GM21360 (cell line): ENCODE results near the gene MIF.
"Not testable (repeated sequence)": the region's sequence is repeated elsewhere in the genome, so short reads cannot be mapped to it uniquely, and the experiment has no call there.

Experiments
- ATAC-seq: cut with Tn5 transposase; IDR thresholded peaks from one replicate; pipeline ENCODE4 v1.9.1; 2021; ENCODE audit warnings: mild to moderate bottlenecking, moderate library complexity; ENCODE audit not compliant: unreplicated experiment

Gene MIF

DNA sequence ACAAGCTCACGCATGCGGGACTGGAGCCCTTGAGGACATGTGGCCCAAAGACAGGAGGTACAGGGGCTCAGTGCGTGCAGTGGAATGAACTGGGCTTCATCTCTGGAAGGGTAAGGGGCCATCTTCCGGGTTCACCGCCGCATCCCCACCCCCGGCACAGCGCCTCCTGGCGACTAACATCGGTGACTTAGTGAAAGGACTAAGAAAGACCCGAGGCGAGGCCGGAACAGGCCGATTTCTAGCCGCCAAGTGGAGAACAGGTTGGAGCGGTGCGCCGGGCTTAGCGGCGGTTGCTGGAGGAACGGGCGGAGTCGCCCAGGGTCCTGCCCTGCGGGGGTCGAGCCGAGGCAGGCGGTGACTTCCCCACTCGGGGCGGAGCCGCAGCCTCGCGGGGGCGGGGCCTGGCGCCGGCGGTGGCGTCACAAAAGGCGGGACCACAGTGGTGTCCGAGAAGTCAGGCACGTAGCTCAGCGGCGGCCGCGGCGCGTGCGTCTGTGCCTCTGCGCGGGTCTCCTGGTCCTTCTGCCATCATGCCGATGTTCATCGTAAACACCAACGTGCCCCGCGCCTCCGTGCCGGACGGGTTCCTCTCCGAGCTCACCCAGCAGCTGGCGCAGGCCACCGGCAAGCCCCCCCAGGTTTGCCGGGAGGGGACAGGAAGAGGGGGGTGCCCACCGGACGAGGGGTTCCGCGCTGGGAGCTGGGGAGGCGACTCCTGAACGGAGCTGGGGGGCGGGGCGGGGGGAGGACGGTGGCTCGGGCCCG is at the start of gene MIF:
Gene MIF, plus strand, starts transcription at position 439 of the 765 bp plus-strand sequence. Its CDS starts 92 bp downstream, at position 531.
- ATAC-seq = peak; percentile 78

DNA sequence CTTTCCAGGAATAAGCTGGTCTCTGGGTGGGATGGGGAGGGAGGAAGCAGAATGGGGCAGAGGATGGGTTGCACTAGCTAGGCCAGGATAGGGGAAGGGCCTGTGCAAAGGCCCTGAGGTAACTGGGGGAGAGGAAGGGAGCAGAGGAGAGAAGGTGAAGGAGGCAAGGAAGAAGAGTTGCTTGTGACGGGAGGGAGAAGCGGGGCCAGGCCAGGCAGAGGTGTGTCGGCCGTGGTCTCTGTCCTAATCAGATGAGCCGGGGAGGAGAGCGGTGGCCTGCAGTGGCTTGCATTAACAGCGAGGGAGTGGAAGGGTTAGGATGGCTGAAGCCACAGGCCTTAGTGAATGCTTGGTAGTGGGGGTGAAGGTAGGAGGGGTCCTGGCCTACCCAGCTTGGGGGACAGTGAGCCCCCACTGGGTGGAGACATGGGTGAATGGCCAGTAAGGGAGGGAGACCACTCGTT is 49.4 kb upstream of the MIF start:
- no peak for ATAC-seq

DNA sequence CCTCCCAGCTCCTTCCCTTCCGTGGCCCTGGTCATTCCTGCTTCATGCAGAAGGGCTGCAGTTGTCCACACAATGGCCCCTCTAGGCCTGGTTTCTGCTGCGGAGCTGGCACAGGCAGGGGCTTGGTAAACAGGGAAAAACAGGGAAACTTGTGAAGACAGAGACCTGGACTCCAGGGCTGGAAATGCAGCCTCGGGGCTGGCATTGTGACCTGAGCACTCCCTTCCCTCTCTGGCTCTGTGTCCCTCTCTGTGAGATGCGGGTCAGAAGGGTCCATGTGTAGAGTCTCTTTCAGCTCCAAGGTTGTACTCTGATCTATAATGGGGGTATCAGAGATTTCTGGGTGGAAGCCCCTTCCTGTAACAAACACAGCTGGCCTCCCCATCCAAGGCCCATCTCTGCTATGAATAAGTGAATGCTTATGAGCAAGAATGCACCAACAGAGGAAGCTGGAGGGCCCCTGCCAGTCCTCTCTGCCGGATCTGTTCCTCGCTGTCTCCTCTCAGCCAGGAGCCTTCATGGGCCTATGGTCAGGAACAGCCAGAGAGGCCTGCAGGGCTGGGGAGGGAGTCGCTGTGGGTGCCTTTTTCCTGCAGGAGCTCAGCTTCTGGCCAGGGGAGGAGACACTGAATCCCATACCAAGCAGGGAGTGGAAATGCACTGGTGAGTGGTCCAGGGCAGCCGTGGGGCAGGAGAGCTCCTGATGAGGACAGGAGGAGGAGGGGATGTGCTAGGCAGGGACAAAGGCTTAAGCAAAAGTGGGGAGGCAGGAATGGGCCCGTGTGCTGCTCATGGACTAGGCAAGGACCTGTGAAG is 48.7 kb upstream of the MIF start:
- ATAC-seq = no peak

DNA sequence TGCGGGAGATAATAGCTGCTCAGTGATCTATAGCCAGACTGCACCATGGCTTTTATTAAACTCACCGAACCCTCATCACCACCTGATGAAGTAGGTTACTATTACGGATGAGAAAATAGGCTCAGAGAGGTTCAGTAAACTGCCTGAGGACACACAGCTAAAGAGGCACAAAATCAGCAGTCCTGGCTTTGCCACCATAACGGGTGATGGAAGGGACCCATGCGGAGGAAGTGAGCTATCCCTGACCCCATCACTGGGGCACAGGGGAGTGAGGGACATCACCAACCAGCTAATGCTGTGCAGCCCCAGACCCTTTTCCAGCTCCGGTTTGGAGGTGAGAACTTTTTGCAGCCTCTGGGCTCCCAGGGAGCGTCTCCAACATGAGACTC is 48.1 kb upstream of the MIF start:
- no peak for ATAC-seq

DNA sequence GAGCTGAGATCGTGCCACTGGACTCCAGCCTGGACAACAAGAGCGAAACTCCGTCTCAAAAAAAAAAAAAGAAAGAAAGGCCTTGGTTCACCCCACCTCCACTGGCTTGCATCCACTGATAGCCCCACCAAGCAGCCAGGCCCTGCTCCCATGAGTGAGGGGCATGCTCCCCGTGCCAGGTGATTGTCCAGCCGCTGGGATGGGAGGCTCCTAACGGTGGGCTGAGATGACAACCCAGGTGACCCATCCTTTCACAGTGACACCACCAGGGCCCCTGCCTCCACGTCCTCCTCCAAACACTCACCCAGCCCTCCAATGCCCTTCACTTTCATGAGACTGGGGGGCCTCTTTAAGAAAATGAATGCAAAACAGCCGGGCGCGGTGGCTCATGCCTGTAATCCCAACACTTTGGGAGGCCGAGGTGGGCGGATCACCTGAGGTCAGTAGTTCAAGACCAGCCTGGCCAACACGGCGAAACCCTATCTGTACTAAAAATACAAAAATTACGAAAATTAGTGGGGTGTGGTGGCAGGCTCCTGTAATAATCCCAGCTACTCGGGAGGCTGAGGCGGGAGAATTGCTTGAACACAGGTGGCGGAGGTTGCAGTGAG is 46.8 kb upstream of the MIF start:
- no peak for ATAC-seq

DNA sequence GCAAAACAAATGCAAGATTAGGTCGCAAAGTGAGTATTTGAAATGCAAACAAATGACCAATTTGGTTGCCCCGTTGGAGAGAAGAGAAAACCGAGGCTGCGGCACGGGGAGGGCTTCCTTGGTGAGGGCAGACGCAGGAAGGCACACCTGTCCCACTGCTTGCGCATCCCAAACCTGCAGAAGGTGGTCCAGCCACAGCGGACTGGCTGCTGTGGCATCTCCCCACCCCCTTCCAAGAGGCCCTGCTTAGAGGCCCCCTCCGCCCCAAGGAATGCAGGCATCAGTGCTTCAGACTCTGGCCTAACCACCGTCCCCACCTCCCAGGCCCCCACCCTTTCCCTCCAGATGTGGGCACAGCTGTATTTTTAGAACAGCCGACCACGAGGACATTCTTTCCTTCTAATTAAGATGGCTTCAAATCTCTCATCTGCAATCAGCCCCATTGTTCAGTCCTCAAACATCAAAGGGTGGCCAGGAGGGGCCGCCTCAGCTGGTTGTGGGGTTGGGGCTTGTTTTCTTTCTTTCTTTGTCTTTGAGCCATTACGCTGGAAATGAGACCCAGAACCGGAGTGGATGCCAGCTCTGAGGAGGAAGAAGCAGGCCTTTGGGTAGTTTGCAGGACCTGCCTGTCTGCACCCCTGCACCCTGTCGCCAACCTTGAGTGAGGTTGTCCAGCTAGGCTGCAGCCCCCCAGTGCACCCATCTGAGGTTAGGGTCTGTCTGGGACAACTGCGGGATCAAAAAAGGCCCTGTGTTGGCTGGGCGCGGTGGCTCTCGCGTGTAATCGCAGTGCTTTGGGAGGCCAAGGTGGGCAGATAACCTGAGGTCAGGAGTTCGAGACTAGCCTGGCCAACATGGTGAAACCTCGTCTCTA is 46.0 kb upstream of the MIF start:
- no peak for ATAC-seq

DNA sequence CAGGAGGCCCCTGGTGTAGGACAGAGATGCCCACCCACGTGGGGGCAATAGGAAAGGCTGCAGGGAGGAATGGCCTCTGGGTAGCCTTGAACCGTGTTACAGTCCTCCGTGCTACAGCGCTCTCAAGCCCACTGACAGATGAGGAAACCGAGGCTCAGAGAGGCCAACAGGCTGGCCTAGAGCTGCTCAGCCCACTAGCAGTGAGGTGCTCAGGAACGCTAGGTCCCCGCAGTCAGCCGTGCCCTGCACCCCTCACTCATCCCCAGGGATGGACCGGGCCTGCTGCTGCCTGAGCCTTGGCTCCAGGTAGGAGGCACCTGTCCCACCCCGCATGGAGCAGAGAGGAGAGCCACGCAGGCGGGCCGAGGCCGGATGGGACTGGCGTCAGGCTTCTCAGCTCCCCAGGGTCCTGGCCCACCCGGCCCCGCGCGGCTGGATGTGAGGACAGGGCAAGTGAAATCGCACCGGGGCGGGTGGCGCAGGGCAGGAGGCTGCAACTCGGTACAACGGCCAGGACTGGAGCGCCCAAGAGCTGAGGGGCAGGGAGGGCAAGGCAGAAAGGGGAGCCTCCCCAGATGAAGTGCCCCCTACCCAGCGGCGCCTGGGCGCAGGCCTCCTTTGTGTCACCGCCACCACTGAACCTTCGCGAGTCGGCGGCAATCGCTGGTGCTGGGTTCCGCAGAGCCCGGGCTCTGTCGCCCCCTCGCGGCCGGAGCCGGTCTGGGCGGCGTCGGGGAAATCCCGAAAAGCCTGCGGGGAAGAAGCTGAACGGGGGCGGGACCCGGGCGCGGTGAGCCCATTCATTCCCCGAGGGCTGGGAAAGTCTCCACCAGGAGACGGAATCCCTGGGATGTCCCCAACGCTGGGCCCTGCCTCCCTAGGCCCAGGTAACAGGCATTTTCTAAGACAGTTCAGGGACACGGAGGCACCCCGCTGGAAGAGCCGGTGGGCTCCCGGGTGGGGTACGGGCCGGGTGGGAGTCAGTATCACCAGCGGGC is 44.9 kb upstream of the MIF start:
- no peak for ATAC-seq

DNA sequence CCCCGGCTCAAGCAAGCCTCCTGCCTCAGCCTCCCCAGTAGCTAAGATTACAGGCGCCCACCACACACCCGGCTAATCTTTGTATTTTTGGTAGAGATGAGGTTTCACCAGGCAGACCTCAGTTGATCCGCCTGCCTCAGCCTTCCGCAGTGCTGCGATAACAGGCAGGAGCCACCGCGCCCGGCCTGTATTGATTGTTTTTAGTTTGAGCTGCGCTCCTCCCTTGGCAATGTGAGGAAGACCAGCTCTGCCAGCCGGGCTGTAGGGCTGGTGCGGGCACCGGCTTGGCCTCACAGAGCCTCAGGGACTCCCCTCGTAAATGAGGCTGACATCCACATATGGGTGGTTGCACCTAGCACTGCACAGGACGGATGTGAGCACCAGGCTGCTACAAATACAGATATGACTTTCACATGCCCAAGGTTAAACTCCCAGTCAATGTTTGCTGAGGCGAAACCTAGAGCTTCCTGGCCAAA is 44.0 kb upstream of the MIF start:
- no peak for ATAC-seq

DNA sequence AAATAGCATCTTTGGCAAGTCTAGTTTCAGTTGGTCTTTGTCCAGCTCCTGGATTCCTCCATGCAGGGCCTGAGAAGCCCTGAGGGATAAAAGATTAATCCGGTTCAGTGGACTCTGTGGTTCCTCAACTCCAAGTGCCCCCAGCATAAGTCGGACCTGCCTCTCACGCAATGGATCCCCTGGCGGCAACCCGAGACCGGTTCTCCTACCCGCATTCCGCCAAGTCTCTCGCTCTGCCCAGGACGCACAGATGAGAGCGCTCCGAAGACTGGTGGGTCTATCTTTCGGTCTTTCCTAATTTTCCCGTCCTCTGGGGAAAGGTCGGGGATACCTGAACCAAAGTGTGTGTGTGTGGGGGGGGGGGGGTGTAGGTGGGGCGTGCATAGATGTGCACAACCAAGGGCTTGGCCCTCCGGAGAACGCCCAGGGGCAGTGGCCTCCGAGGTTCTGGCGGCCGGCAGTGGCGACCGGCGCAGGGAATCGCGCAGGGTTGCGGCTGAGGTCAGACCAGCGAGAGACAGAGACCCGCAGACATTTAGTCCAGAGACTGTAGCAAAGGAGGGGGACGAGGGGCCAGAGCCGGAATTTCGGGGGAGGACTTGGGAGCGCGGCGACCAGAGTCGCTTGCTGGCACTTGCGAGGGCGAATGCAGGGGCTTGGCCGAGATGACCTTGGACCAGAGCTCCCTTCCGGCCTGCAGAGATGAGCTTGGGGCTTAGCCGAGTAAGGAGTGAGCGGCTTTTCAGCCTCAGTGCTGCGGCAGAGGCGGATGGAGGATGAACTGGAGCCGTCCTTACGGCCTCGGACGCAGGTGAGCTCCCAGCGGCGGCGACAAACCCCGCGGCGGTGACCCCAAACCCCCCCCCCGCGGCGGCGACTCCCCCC is 37.2 kb upstream of the MIF start:
- peak; percentile 31 for ATAC-seq

DNA sequence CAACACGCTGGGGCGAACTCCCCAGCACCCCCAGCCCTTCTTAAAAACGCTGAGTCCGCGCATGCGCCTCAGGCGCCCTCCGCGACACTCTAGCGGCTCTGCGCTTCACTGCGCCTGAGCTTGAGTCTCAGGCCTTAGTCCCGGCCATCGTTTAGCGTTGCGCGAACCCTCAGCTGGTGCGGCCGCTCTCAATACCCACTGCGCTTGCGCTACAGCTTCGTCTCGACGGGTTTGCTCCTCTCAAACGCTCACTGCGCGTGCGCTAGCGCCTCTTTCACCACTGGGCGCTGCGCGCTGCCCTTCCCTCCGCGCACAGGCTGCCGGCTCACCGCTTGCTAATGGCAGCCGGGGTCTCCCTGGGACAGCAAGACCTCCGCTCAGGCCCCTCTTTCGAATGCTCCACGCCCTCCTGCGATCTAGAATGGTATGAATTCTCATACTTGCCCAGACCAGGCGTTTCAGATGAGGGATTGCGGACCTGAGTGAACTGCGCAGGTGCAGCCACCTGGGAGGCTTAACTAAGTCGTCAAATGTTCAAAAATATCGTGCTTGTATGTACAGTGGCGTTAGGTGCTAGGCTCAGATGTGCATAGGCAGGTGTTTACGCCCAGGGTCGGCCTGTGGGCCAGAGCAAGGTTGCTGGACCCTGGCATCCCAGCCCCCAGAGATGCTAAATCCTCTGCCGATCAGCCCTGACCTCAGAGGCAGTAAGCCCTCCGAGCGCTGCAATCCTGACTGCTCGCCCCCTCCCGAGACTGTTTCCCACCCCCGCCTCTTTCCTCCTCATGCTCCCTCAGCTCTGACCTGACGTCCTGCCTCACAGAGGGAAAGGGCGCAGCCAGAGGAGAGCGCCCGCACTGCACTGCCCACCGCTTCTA is 36.3 kb upstream of the MIF start, which contains the start of gene SLC2A11:
Gene SLC2A11, plus strand, starts transcription at position 270 of the 878 bp plus-strand sequence. Its CDS starts 125 bp downstream, at position 395.
- ATAC-seq = peak; percentile 90

DNA sequence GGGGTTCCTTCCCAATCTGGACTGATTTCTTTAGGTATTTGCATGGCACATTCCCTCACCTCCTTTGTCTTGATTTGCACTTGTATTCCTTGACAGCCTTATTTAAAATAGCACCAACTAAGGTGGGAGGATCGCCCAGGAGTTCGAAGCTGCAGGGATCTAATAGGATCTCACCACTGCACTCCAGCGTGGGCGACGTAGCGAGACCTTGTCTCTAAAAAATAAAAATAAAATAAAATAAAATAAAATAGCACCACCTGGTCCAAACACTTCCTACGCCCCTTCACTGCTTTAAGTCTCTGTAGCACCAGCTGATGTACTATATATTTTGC is 35.7 kb upstream of the MIF start:
- ATAC-seq = no peak

DNA sequence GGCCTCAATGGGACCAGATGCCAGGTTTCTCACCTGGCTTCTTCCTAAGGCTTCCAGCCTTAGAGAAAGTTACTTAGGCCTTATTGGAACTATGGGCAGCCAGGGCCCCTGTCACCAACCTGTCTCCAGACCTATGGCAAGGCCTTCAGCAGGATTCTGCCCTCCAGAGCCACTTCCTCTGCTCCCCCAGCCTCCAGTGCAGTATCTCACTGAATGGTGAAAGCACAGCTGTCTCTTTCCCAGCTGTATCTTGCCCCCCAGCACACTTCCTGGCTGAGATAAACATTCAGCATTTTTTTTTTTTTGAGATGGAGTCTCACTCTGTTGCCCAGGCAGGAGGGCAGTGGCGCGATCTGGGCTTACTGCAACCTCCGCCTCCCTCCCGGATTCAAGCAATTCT is 35.0 kb upstream of the MIF start:
- no peak for ATAC-seq

DNA sequence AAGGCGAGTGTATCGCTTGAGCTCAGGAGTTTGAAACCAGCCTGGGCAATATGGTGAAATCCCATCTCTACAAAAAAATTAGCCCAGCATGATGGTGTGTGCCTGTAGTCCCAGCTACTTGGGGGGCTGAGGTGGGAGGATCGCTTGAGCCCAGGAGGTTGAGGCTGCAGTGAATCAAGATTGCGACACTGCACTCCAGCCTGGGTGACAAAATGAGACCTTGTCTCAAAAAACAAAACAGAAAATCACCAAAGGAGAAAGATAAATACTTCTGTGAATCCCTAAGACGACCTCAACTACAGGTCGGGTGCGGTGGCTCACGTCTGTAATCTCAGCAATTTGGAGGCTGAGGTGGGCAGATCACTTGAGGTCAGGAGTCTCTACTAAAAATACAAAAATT is 34.0 kb upstream of the MIF start:
- ATAC-seq = not testable (repeated sequence)

DNA sequence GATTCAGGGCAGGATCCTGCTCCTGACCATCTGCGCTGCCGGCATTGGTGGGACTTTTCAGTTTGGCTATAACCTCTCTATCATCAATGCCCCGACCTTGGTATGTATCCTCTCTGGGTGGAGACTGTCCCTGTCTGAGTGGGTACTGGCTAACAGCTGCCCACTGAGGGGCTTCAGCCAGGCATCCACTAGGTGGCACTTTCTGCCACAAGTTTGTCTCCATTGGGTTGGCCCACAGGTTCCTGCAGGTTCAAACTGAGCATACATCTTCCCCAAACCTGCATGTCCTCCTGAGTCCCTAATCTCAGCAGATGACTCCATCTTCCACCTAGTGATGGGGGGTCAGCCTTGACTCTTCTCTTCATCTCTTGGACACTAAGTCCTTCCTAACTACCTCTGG is 32.1 kb upstream of the MIF start:
- ATAC-seq = no peak

DNA sequence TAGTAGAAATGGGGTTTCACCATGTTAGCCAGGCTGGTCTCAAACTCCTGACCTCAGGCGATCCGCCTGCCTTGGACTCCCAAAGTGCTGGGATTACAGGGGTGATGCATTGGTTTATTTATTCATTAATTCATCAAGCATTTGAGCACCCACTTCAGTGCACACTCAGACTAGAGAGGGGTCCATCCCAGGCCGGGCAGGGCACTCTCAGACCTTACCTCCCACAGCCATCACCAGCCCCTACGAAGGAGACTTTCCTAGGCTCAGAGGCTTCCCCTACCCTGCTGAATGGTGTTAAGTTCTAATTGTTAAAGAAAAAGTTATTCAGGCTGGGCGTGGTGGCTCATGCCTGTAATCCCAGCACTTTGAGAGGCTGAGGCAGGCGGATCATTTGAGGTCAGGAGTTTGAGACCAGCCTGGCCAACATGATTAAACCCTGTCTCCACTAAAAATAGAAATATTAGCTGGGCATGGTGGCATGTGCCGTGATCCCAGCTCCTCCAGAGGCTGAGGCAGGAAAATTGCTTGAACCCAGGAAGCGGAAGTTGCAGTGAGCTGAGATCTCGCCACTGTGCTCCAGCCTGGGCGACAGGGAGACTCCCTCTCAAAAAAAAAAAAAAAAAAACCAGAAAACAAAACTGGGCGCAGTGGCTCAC is 29.6 kb upstream of the MIF start:
- ATAC-seq = not testable (repeated sequence)

DNA sequence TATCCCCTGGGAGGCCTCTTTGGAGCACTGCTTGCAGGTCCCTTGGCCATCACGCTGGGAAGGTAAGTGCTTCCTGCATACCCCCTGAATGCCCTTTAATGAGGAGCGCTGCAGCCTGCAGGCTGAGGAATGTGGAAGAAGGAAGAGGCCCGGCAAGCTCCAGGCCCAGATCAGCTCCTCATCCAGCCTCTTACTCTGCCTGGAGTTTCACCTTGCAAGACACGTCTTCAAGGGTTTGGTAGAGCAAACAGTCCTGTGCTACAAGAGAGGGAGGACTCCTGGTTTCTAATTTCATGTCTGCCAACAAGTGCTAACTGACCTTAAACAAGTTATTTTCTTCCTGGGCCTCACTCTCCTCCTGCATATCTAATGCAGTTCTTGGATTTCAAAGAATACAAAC is 25.6 kb upstream of the MIF start:
- ATAC-seq = no peak

DNA sequence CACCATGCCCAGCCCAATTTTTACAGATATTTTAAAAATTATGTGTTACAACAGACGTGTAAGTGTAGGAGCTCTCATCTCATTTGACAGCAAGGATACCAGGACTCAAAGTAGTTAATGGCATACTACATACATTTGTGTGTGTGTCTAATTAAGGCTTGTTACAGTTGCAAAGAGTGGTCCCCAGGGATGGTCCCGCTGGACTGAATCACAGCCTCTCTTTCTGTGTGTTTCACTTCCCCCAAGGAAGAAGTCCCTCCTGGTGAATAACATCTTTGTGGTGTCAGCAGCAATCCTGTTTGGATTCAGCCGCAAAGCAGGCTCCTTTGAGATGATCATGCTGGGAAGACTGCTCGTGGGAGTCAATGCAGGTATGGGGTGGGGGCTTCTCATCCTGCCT is 19.3 kb upstream of the MIF start:
- no peak for ATAC-seq
